Sciatic nerve (tissue), 2 donors: ENCODE data around the gene SMYD3. TPM values are rescaled to one million over a fixed set of nuclear protein-coding genes. Genes with fewer than 3 reads are reported as not detected.
A peak's percentile ranks its signal among the peaks of the same experiment; 100 is the strongest.

Experiments
- ATAC-seq: fragments of 200-7000 bp; cut with Tn5 transposase; one replicate; pipeline ENCODE4 v1.9.1; 2020; ENCODE audit warnings: mild to moderate bottlenecking, moderate library complexity
- DNase-seq: peaks from one replicate; pipeline ENCODE4 v3.0.0-alpha.2; 2020; ENCODE audit warnings: low spot score
- intact Hi-C: fragments of 100-400 bp; cut with DNase I; formaldehyde crosslinking; loops from one replicate; pipeline ENCODE4 v1.14.2; 2022
- total RNA-seq: library from RNA; stranded (reverse); fragmentation: NEBNext Ultra II Directional; extraction: Animal tissue kit (Norgen Biotek cat#: 25700); gene quantifications from one replicate; pipeline ENCODE4 v1.2.1, GENCODE V29; 2021
- donor health status: DM: no; HTN: no; CAD: no.
- donor health status: DM: no; HTN: no; CAD: no.

The SMYD3 gene
- total RNA-seq, 1 donor from 2014 or later = 27.7 TPM

- DNase-seq (no peak), ATAC-seq (no peak)
- intact Hi-C loops = no loop called here
Measured at GRCh38 chr1:245873883-245874671, 633.0 kb downstream of the SMYD3 start.

- DNase-seq = no peak
- intact Hi-C loops = no loop called here
- no peak for ATAC-seq
Measured at GRCh38 chr1:245873068-245873467, 634.0 kb downstream of the SMYD3 start.

- no peak for DNase-seq
- intact Hi-C loops = no loop called here
- ATAC-seq = no peak
Measured at GRCh38 chr1:245872475-245872874, 634.6 kb downstream of the SMYD3 start.

- DNase-seq (no peak), ATAC-seq (no peak)
- intact Hi-C loops = no loop called here
Measured at GRCh38 chr1:245871915-245872314, 635.2 kb downstream of the SMYD3 start.

GRCh38 chr1:245871191-245871590 lies 635.9 kb downstream of the SMYD3 start:
- intact Hi-C loops = no loop called here
- ATAC-seq (no peak), DNase-seq (no peak)

- ATAC-seq = no peak
- no peak for DNase-seq
- intact Hi-C loops = no loop called here
Measured at GRCh38 chr1:245870698-245871097, 636.4 kb downstream of the SMYD3 start.

GRCh38 chr1:245869847-245870246 lies 637.2 kb downstream of the SMYD3 start:
- intact Hi-C loops = no loop called here
- no peak for ATAC-seq
- no peak for DNase-seq

- no peak for DNase-seq
- no peak for ATAC-seq
- intact Hi-C loops = no loop called here
Measured at GRCh38 chr1:245867738-245868137, 639.3 kb downstream of the SMYD3 start.

- no peak for ATAC-seq
- intact Hi-C loops = no loop called here
- DNase-seq = no peak
Measured at GRCh38 chr1:245864872-245865271, 642.2 kb downstream of the SMYD3 start.

- ATAC-seq = no peak
- DNase-seq = no peak
- intact Hi-C loops = no loop called here
Measured at GRCh38 chr1:245863566-245864184, 643.4 kb downstream of the SMYD3 start.

- DNase-seq (no peak), ATAC-seq (no peak)
- intact Hi-C loops = no loop called here
Measured at GRCh38 chr1:245862812-245863540, 644.1 kb downstream of the SMYD3 start.

- intact Hi-C loops = no loop called here
- ATAC-seq = peak; percentile 81
Measured at GRCh38 chr1:245860657-245861544, 646.2 kb downstream of the SMYD3 start.

GRCh38 chr1:245859493-245860114 lies 647.5 kb downstream of the SMYD3 start:
- intact Hi-C loops = no loop called here
- ATAC-seq = peak; percentile 12
- no peak for DNase-seq

More at GRCh38 chr1:245860657-245861544, 646.2 kb downstream of the SMYD3 start:
- DNase-seq = no peak

GRCh38 chr1:245858722-245859492 lies 648.2 kb downstream of the SMYD3 start:
- intact Hi-C loops = no loop called here
- no peak for ATAC-seq
- DNase-seq = no peak

- DNase-seq (no peak), ATAC-seq (no peak)
- intact Hi-C loops = no loop called here
Measured at GRCh38 chr1:245858022-245858721, 648.9 kb downstream of the SMYD3 start.

- ATAC-seq (no peak), DNase-seq (no peak)
- intact Hi-C loops = no loop called here
Measured at GRCh38 chr1:245856944-245857531, 650.0 kb downstream of the SMYD3 start.
